AG04450 (cell line): ENCODE data around the gene ERFE. TPM values are rescaled to one million over a fixed set of nuclear protein-coding genes. Genes with fewer than 3 reads are reported as not detected.

Source experiments
- CTCF ChIA-PET: fragments of 300-600, 350-600 bp; formaldehyde crosslinking; extraction: SDS; loops from one replicate; lab custom pipeline; 2022; ENCODE audit warnings: antibody characterized with exemption, inconsistent platforms; lab: Charles Lee
- POLR2A ChIA-PET: fragments of 350-600 bp; formaldehyde crosslinking; extraction: SDS; loops from one replicate; lab custom pipeline; 2021; ENCODE audit warnings: antibody characterized with exemption, inconsistent platforms; lab: Yijun Ruan, JAX
- DNase-seq: peaks from one replicate; pipeline ENCODE4 v3.0.0-alpha.2; 2011; ENCODE audit warnings: low read depth, low spot score
- H3K27ac ChIP-seq: one replicate; pipeline ENCODE4 v1.5.1; 2012; ENCODE audit warnings: low read depth, low read length, control low read depth
- H3K27me3 ChIP-seq: one replicate; pipeline ENCODE4 v1.6.0; 2012; ENCODE audit warnings: low read length; ENCODE audit not compliant: control insufficient read depth, insufficient read depth
- H3K4me3 ChIP-seq: 2 replicates; pipeline ENCODE4 v1.5.1; 2011; ENCODE audit warnings: mild to moderate bottlenecking, low read depth, low read length, control low read depth
- H3K9me3 ChIP-seq: 2 replicates; pipeline ENCODE4 v1.5.1; 2012; ENCODE audit warnings: low read length; ENCODE audit not compliant: control insufficient read depth, insufficient read depth
- polyA plus RNA-seq: library from polyadenylated mRNA; depleted of rRNA; stranded (reverse); fragments of >200 nt; gene quantifications from 2 replicates; pipeline ENCODE4 v1.2.3, GENCODE V29; 2011
- TF ChIP-seq, protein P1 (sequence below): IDR thresholded peaks from 2 replicates; pipeline ENCODE4 v1.5.1; 2011; ENCODE audit warnings: low read depth, low read length, control low read depth, inconsistent platforms

The ERFE gene
- polyA plus RNA-seq, 1 experiment: 2.4 TPM

DNA sequence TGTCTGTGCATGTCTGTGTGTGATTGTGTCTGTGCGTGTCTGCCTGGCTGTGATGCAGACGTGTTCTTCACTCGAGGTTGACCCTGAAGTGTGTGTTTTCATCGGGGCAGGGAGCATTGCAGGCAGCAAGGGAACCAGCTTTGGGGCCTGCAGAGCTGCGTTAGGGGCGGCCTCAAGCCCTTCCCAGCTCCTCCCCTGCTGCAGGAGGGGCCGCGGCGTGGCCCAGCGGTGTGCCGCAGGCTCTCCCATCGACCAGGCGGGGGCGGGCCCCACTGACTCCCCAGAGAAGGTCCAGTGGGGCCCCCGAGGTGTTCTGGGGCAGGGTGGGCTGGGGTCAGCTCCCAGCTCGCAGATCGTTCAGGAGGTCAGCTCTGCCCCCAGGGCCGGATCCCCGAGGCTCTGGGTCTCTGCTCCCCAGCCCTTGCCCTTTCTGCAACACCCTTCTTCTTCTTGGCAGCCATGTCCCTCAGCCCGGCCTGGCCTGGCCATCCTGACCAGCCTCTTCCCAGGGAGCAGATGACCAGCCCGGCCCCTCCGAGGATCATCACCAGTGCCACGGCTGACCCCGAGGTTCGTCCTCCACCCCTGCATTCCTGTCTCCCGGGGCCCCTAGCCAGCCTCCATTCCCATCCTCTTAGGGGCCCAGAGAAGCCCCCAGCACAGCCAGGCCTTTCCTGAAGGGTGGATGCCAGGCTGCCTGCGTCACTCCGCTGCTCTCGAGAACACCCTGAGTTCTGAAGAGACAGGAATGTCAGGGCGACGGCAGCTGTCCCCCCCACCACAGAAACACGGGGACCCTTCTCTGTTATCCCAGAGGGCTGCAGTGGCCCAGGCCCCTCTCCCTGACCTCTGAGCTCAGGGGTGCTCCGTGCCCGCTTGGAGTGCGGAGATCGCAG lies 31.4 kb upstream of the ERFE start:
- peaks cover 4% of the 10 kb centered on the region; the same call in 1 of the 2 replicates for H3K9me3 ChIP-seq
- POLR2A ChIA-PET: interaction anchor here (0.5 to 1.2 kb wide), 7 partner anchors 15 to 679 kb away, joined by 3 to 9 read pairs (median 4); partner anchors contain the start of gene SCLY
- H3K27ac ChIP-seq: no peak overlapping the region
- peak; percentile 24 for DNase-seq
- CTCF ChIA-PET: interaction anchor here (0.5 to 1.4 kb wide), 12 partner anchors 10 to 815 kb away, joined by 3 to 8 read pairs (median 4); no protein-coding TSS in a partner anchor
- H3K27me3 ChIP-seq: peaks cover 7% of the 10 kb centered on the region
- TF ChIP-seq, protein P1, sequence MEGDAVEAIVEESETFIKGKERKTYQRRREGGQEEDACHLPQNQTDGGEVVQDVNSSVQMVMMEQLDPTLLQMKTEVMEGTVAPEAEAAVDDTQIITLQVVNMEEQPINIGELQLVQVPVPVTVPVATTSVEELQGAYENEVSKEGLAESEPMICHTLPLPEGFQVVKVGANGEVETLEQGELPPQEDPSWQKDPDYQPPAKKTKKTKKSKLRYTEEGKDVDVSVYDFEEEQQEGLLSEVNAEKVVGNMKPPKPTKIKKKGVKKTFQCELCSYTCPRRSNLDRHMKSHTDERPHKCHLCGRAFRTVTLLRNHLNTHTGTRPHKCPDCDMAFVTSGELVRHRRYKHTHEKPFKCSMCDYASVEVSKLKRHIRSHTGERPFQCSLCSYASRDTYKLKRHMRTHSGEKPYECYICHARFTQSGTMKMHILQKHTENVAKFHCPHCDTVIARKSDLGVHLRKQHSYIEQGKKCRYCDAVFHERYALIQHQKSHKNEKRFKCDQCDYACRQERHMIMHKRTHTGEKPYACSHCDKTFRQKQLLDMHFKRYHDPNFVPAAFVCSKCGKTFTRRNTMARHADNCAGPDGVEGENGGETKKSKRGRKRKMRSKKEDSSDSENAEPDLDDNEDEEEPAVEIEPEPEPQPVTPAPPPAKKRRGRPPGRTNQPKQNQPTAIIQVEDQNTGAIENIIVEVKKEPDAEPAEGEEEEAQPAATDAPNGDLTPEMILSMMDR: peak; percentile 36
- H3K4me3 ChIP-seq: peak overlapping the region; percentile 25

GRCh38 chr2:238128061-238128440 lies 30.7 kb upstream of the ERFE start:
- ChIA-PET POLR2A (no interaction called here), CTCF (interaction anchor here (0.6 to 1.4 kb wide), 2 partner anchors 42 to 241 kb away, joined by 4 to 6 read pairs; no protein-coding TSS in a partner anchor)
- Histone ChIP-seq H3K9me3 (peaks cover 4% of the 10 kb centered on the region; the same call in 1 of the 2 replicates), H3K4me3 (no peak overlapping the region), H3K27ac (no peak overlapping the region), H3K27me3 (peaks cover 5% of the 10 kb centered on the region)
- DNase-seq: no peak
- TF ChIP-seq, protein P1: no peak

GRCh38 chr2:238128534-238129001 lies 30.2 kb upstream of the ERFE start:
- no peak overlapping the region for H3K27ac ChIP-seq
- peaks cover 4% of the 10 kb centered on the region; the same call in 1 of the 2 replicates for H3K9me3 ChIP-seq
- no peak overlapping the region for H3K4me3 ChIP-seq
- ChIA-PET CTCF (interaction anchor here (0.6 kb wide), 1 partner anchor 242 kb away, joined by 6 read pairs; no protein-coding TSS in a partner anchor), POLR2A (no interaction called here)
- no peak for DNase-seq
- TF ChIP-seq, protein P1: no peak
- H3K27me3 ChIP-seq: peaks cover 3% of the 10 kb centered on the region

DNA sequence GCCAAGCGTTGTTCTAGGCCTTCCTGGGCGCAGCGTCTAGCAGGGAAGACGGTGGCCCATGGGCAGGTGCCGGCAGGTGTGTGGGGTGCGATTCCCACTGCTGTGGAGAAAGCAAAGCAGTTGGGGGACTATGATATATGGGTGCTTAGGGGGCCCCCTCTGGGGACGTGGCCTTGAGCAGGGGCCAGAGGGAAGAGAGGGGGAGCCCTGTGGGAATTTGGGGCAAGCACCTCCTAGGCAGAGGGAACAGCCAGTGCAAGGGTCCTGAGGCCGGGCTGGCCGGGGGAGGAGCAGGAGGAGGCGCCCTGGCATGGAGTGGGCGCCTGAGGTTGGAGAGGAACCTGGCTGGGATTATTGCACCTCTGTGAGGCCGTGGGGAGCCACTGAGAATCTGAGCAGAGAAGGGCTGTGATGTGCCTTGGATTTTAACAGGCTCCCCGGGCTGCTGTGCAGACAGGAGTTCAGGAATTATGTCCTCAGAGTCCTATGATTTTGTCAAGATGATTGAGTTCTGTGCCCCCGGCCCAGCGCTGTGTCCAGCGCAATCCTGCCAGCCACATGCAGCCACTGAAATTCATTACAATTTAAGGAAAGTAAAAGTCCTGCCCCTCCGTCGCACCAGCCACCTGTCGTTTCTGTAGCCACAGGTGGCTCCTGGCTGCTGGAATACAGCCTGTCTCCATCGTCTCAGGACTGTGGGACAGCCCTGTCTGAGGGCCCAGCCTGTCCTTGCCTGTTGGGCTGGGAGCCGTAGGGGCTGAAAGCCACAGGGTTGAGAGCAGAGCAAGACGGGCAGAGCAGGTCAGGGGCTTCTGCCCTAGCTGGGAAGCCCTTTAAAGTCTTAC lies 29.4 kb upstream of the ERFE start:
- DNase-seq: no peak
- TF ChIP-seq, protein P1: no peak
- peaks cover 4% of the 10 kb centered on the region; the same call in 1 of the 2 replicates for H3K9me3 ChIP-seq
- CTCF ChIA-PET: no interaction called here
- H3K27ac ChIP-seq: no peak overlapping the region
- no peak overlapping the region for H3K4me3 ChIP-seq
- POLR2A ChIA-PET: no interaction called here
- no peaks in the 10 kb centered on the region for H3K27me3 ChIP-seq
